A673 (cell line): ENCODE results near the gene KLK14. TPM values are rescaled to one million over a fixed set of nuclear protein-coding genes. Genes with fewer than 3 reads are reported as not detected.
A peak's percentile ranks its signal among the peaks of the same experiment; 100 is the strongest.

ENCODE experiments used
- BruUV-seq: library from RNA; stranded (reverse); fragments of 400-500 nt; replicated peaks from 2 replicates; lab custom pipeline; 2021; lab: Mats Ljungman, UMichigan
- CTCF ChIA-PET: fragments of 300-600 bp; sonication (Branson Sonifier 250); formaldehyde crosslinking; loops from one replicate; lab custom pipeline; 2022; ENCODE audit warnings: antibody characterized with exemption; lab: Charles Lee
- POLR2A ChIA-PET: fragments of 300-600 bp; sonication (Branson Sonifier 250); formaldehyde crosslinking; loops from one replicate; lab custom pipeline; 2022; ENCODE audit warnings: antibody characterized with exemption; ENCODE audit not compliant: low non-redundant PET; lab: Charles Lee
- DNase-seq: peaks from one replicate; pipeline ENCODE4 v3.0.0-alpha.2; 2015; ENCODE audit warnings: low spot score
- H3K27ac ChIP-seq: fragments of 200-600 bp; sonication (generic); 2 replicates; pipeline ENCODE4 v1.5.1; 2016; ENCODE audit warnings: mixed run types, low read depth, mild to moderate bottlenecking, mixed read lengths, antibody characterized with exemption, low read length; ENCODE audit not compliant: poor library complexity, severe bottlenecking
- H3K27me3 ChIP-seq: fragments of 200-600 bp; sonication (generic); replicated peaks from 2 replicates; pipeline ENCODE4 v1.6.1; 2017; ENCODE audit warnings: mixed run types, low read depth, mild to moderate bottlenecking, mixed read lengths, antibody characterized with exemption, low read length; ENCODE audit not compliant: insufficient read depth, poor library complexity
- H3K36me3 ChIP-seq: fragments of 200-600 bp; sonication (generic); 2 replicates; pipeline ENCODE4 v1.6.1; 2016; ENCODE audit warnings: mixed run types, mild to moderate bottlenecking, mixed read lengths, antibody characterized with exemption, low read length; ENCODE audit not compliant: insufficient read depth, poor library complexity, severe bottlenecking
- H3K4me1 ChIP-seq: fragments of 200-600 bp; sonication (generic); 2 replicates; pipeline ENCODE4 v1.6.1; 2017; ENCODE audit warnings: mixed run types, mild to moderate bottlenecking, mixed read lengths, antibody characterized with exemption, low read length; ENCODE audit not compliant: insufficient read depth, poor library complexity, severe bottlenecking
- H3K4me3 ChIP-seq: fragments of 200-600 bp; sonication (generic); 2 replicates; pipeline ENCODE4 v1.5.1; 2016; ENCODE audit warnings: low read depth, mixed run types, mild to moderate bottlenecking, mixed read lengths, low read length; ENCODE audit not compliant: poor library complexity, severe bottlenecking
- H3K9me3 ChIP-seq: fragments of 200-600 bp; sonication (generic); 2 replicates; pipeline ENCODE4 v1.6.1; 2016; ENCODE audit warnings: mixed run types, low read depth, mild to moderate bottlenecking, mixed read lengths, antibody characterized with exemption, low read length; ENCODE audit not compliant: poor library complexity, severe bottlenecking
- CTCF ChIP-seq: fragments of 300-800, 200-600 bp; sonication (generic); conservative IDR thresholded peaks from 2 replicates; pipeline ENCODE4 v1.5.1; 2017; ENCODE audit warnings: low read depth, mild to moderate bottlenecking, antibody characterized with exemption, low read length, moderate library complexity, mixed read lengths
- EZH2 ChIP-seq: fragments of 200-600 bp; sonication (generic); IDR thresholded peaks from 2 replicates; pipeline ENCODE4 v1.6.1; 2017; ENCODE audit warnings: borderline replicate concordance, low read depth, mild to moderate bottlenecking, mixed read lengths, antibody characterized with exemption, low read length; ENCODE audit not compliant: poor library complexity, severe bottlenecking
- intact Hi-C: fragments of 100-400 bp; cut with micrococcal nuclease; formaldehyde crosslinking; loops from one replicate; pipeline ENCODE4 v1.10.0; 2022; ENCODE audit not compliant: unreplicated experiment
- total RNA-seq: library from RNA; stranded (reverse); gene quantifications from 2 replicates; pipeline ENCODE4 v1.2.3, GENCODE V29; 2021

KLK14 gene
- total RNA-seq, 1 experiment from 2014 or later = 1.2 TPM

DNA sequence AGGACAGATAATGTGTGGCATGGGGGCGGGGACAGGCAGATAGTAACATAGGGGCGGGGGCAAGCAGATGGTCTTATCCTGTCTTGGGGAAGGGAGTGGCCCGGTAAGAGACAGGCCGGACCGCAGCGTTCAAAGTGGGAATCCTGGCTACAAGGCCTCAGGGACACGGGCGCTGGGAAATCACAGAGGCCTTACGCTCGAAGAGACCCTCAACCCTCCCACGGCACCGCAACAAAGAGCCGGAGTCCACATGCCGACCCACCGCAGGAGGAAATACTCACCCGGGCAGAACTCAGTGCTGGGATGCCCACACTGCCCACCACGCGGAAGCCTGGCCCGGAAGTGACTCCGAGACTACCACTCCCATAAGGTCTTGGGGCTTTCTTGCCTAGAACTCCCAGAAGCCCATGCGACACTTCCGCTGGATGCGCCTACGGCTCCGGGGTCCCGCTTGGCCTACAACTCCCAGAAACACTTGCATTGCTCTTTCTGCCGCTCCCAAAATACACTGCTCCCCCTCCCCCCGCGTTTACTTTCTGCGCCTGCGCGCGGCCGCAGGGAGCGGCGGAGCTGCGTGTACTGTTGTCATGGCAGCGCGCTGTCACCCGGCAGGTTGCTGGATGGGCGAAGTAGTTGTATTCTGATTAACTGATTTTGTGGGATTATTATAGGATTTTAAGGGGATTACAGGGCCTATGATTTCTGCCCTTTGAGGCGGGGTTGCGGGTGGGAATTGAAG is 25.5 kb upstream of the KLK14 start, which contains the start of gene CTU1:
Gene CTU1, minus strand, starts transcription at position 344 of the 739 bp plus-strand sequence. CDS start 3,840 bp downstream, outside the sequence.
- ChIA-PET CTCF (no interaction called here), POLR2A (interaction anchor here (0.6 kb wide), 1 partner anchor 82 kb away, joined by 6 read pairs; no protein-coding TSS in a partner anchor)
- Histone ChIP-seq H3K4me3 (peak within 1 kb of the TSS; percentile 82), H3K27ac (peak within 1 kb of the TSS; percentile 69), H3K36me3 (no peaks in the 10 kb centered on the region), H3K9me3 (no peaks in the 10 kb centered on the region), H3K27me3 (peaks cover 10% of the 10 kb centered on the region), H3K4me1 (peaks cover 7% of the 10 kb centered on the region)
- intact Hi-C loops = no loop called here
- DNase-seq = peak; percentile 100
- TF ChIP-seq EZH2 = no peak
- TF ChIP-seq CTCF = no peak
- BruUV-seq = no TSS peak

- H3K27ac ChIP-seq = peak overlapping the region; percentile 69
- peak; percentile 41 for DNase-seq
- peaks cover 7% of the 10 kb centered on the region for H3K4me1 ChIP-seq
- ChIA-PET POLR2A (no interaction called here), CTCF (no interaction called here)
- H3K9me3 ChIP-seq = no peaks in the 10 kb centered on the region
- peak overlapping the region; percentile 82 for H3K4me3 ChIP-seq
- H3K36me3 ChIP-seq = no peaks in the 10 kb centered on the region
- no TSS peak for BruUV-seq
- TF ChIP-seq CTCF (0 out of 2 replicates have a peak, but pooled peaks have one; percentile 21), EZH2 (no peak)
- intact Hi-C loops = no loop called here
- peaks cover 5% of the 10 kb centered on the region for H3K27me3 ChIP-seq
Observed at GRCh38 chr19:51107406-51108065, 24.8 kb upstream of the KLK14 start.

DNA sequence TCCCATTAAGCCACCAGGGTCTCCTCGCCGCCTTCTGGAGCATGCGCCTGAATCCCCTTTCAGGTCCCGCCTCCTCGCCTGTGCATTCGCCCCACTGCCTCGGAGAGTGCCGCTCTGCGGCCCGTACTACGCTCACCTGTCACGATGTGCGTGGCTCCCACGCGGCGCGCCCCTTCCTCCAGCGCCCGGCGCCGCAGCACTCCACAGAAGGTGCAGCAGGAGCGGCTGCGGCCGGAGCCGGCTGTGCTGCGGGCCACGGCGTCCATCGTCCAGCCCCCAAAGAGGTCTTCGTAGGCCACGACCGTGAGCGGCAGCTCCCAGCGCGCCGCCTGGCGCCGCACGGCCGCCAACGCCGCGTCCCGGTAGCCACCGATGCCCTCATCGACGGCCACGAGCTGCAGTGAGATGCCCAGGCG is 21.2 kb upstream of the KLK14 start:
- no TSS peak for BruUV-seq
- ChIA-PET POLR2A (no interaction called here), CTCF (no interaction called here)
- no peak overlapping the region for H3K27ac ChIP-seq
- no peaks in the 10 kb centered on the region for H3K9me3 ChIP-seq
- H3K4me1 ChIP-seq = peaks cover 7% of the 10 kb centered on the region
- peaks cover 5% of the 10 kb centered on the region for H3K36me3 ChIP-seq
- H3K4me3 ChIP-seq = no peak overlapping the region
- no peak for TF ChIP-seq CTCF
- no peak for TF ChIP-seq EZH2
- DNase-seq = no peak
- H3K27me3 ChIP-seq = no peaks in the 10 kb centered on the region
- intact Hi-C loops = no loop called here
